ENCODE measurements around the gene RNF146. TPM values are rescaled to one million over a fixed set of nuclear protein-coding genes. Genes with fewer than 3 reads are reported as not detected.
"Not testable (repeated sequence)": the region's sequence is repeated elsewhere in the genome, so short reads cannot be mapped to it uniquely, and the experiment has no call there.

The RNF146 gene
- total RNA-seq (2014; rRNA removed; shearing (Covaris generic)) = 34.3 and 36.2 TPM in 2 replicates

GRCh38 chr6:127266178-127266891, at the start of gene RNF146:
Gene RNF146 (plus strand): TSS chr6:127266864. CDS start chr6:127280339, 13,475 bp downstream.
- DNase-seq (ENCODE audit: low read depth in 1 of 2, low spot score in 2 of 2) = peak; percentile 72 to 95
- Histone ChIP-seq H3K27ac (peak within 1 kb of the TSS; percentile 74), H3K4me3 (peak within 1 kb of the TSS; percentile 91), H3K27me3 (replicated peaks) (0 out of 2 replicates have a peak, but pooled peaks cover 4% of the 10 kb centered on the region), H3K4me1 (replicated peaks) (peaks cover 12% of the 10 kb centered on the region), H3K36me3 (peaks cover 6% of the 10 kb centered on the region), H3K9me3 (replicated peaks) (no peaks in the 10 kb centered on the region)

GRCh38 chr6:127219869-127220268, 46.8 kb upstream of the RNF146 start:
- H3K27ac ChIP-seq = no peak overlapping the region
- H3K4me1 ChIP-seq (replicated peaks) = no peaks in the 10 kb centered on the region
- no peak overlapping the region for H3K4me3 ChIP-seq
- DNase-seq (ENCODE audit: low read depth in 1 of 2, low spot score in 2 of 2) = no peak
- no peaks in the 10 kb centered on the region for H3K36me3 ChIP-seq
- no peaks in the 10 kb centered on the region; the same call in none of the 2 replicates for H3K27me3 ChIP-seq (replicated peaks)
- H3K9me3 ChIP-seq (replicated peaks) = no peaks in the 10 kb centered on the region

- H3K27ac ChIP-seq = no peak overlapping the region
- peaks cover 5% of the 10 kb centered on the region; the same call in 1 of the 2 replicates for H3K27me3 ChIP-seq (replicated peaks)
- DNase-seq (ENCODE audit: low read depth in 1 of 2, low spot score in 2 of 2) = no peak
- no peaks in the 10 kb centered on the region for H3K4me1 ChIP-seq (replicated peaks)
- no peaks in the 10 kb centered on the region for H3K36me3 ChIP-seq
- H3K4me3 ChIP-seq = no peak overlapping the region
- H3K9me3 ChIP-seq (replicated peaks) = no peaks in the 10 kb centered on the region
Measured at GRCh38 chr6:127221201-127221600, 45.5 kb upstream of the RNF146 start.

GRCh38 chr6:127222418-127222817, 44.2 kb upstream of the RNF146 start:
- no peak overlapping the region for H3K4me3 ChIP-seq
- no peak overlapping the region for H3K27ac ChIP-seq
- no peak for DNase-seq (ENCODE audit: low read depth in 1 of 2, low spot score in 2 of 2)
- H3K9me3 ChIP-seq (replicated peaks) = no peaks in the 10 kb centered on the region
- no peaks in the 10 kb centered on the region for H3K36me3 ChIP-seq
- H3K4me1 ChIP-seq (replicated peaks) = no peaks in the 10 kb centered on the region
- H3K27me3 ChIP-seq (replicated peaks) = peaks cover 5% of the 10 kb centered on the region; the same call in 1 of the 2 replicates

- Histone ChIP-seq H3K9me3 (replicated peaks) (no peaks in the 10 kb centered on the region), H3K27me3 (replicated peaks) (peaks cover 5% of the 10 kb centered on the region; the same call in 1 of the 2 replicates), H3K4me3 (no peak overlapping the region), H3K36me3 (no peaks in the 10 kb centered on the region), H3K4me1 (replicated peaks) (no peaks in the 10 kb centered on the region), H3K27ac (no peak overlapping the region)
- DNase-seq (ENCODE audit: low read depth in 1 of 2, low spot score in 2 of 2) = no peak
Measured at GRCh38 chr6:127225497-127225896, 41.2 kb upstream of the RNF146 start.

GRCh38 chr6:127233819-127234218, 32.8 kb upstream of the RNF146 start:
- H3K36me3 ChIP-seq; DNase-seq (ENCODE audit: low read depth in 1 of 2, low spot score in 2 of 2); H3K4me1 ChIP-seq (replicated peaks); H3K4me3 ChIP-seq; H3K27ac ChIP-seq; H3K9me3 ChIP-seq (replicated peaks); H3K27me3 ChIP-seq (replicated peaks): not testable (repeated sequence)

GRCh38 chr6:127243501-127243900, 23.2 kb upstream of the RNF146 start:
- no peak for DNase-seq (ENCODE audit: low read depth in 1 of 2, low spot score in 2 of 2)
- Histone ChIP-seq H3K9me3 (replicated peaks) (no peaks in the 10 kb centered on the region), H3K27me3 (replicated peaks) (no peaks in the 10 kb centered on the region), H3K4me3 (no peak overlapping the region), H3K27ac (no peak overlapping the region), H3K36me3 (no peaks in the 10 kb centered on the region), H3K4me1 (replicated peaks) (no peaks in the 10 kb centered on the region)

GRCh38 chr6:127247114-127248096, 19.3 kb upstream of the RNF146 start:
- Histone ChIP-seq H3K27ac (no peak overlapping the region), H3K4me1 (replicated peaks) (no peaks in the 10 kb centered on the region), H3K4me3 (no peak overlapping the region), H3K36me3 (no peaks in the 10 kb centered on the region), H3K9me3 (replicated peaks) (no peaks in the 10 kb centered on the region), H3K27me3 (replicated peaks) (no peaks in the 10 kb centered on the region)
- no peak for DNase-seq (ENCODE audit: low read depth in 1 of 2, low spot score in 2 of 2)

GRCh38 chr6:127249621-127250020, 17.0 kb upstream of the RNF146 start:
- Histone ChIP-seq H3K4me3 (no peak overlapping the region), H3K27ac (no peak overlapping the region), H3K9me3 (replicated peaks) (no peaks in the 10 kb centered on the region), H3K27me3 (replicated peaks) (no peaks in the 10 kb centered on the region), H3K36me3 (no peaks in the 10 kb centered on the region), H3K4me1 (replicated peaks) (no peaks in the 10 kb centered on the region)
- DNase-seq (ENCODE audit: low read depth in 1 of 2, low spot score in 2 of 2) = no peak

GRCh38 chr6:127255286-127255685, 11.4 kb upstream of the RNF146 start:
- no peak for DNase-seq (ENCODE audit: low read depth in 1 of 2, low spot score in 2 of 2)
- Histone ChIP-seq H3K4me3 (no peak overlapping the region), H3K4me1 (replicated peaks) (no peaks in the 10 kb centered on the region), H3K36me3 (no peaks in the 10 kb centered on the region), H3K27ac (no peak overlapping the region), H3K27me3 (replicated peaks) (no peaks in the 10 kb centered on the region), H3K9me3 (replicated peaks) (no peaks in the 10 kb centered on the region)

- Histone ChIP-seq H3K27me3 (replicated peaks) (0 out of 2 replicates have a peak, but pooled peaks cover 4% of the 10 kb centered on the region), H3K4me3 (no peak overlapping the region), H3K9me3 (replicated peaks) (no peaks in the 10 kb centered on the region), H3K4me1 (replicated peaks) (no peaks in the 10 kb centered on the region; the same call in 1 of the 2 replicates), H3K36me3 (peaks cover 6% of the 10 kb centered on the region), H3K27ac (no peak overlapping the region)
- no peak for DNase-seq (ENCODE audit: low read depth in 1 of 2, low spot score in 2 of 2)
Measured at GRCh38 chr6:127262896-127263295, 3.8 kb upstream of the RNF146 start.

GRCh38 chr6:127263481-127263880, 3.2 kb upstream of the RNF146 start:
- peaks cover 6% of the 10 kb centered on the region for H3K36me3 ChIP-seq
- no peaks in the 10 kb centered on the region for H3K9me3 ChIP-seq (replicated peaks)
- peaks cover 6% of the 10 kb centered on the region for H3K4me1 ChIP-seq (replicated peaks)
- no peak overlapping the region for H3K4me3 ChIP-seq
- H3K27ac ChIP-seq = no peak overlapping the region
- H3K27me3 ChIP-seq (replicated peaks) = 0 out of 2 replicates have a peak, but pooled peaks cover 4% of the 10 kb centered on the region
- DNase-seq (ENCODE audit: low read depth in 1 of 2, low spot score in 2 of 2) = no peak

- peak overlapping the region; percentile 91 for H3K4me3 ChIP-seq
- H3K36me3 ChIP-seq = peaks cover 6% of the 10 kb centered on the region
- 0 out of 2 replicates have a peak, but pooled peaks cover 4% of the 10 kb centered on the region for H3K27me3 ChIP-seq (replicated peaks)
- peak overlapping the region; percentile 74 for H3K27ac ChIP-seq
- no peaks in the 10 kb centered on the region for H3K9me3 ChIP-seq (replicated peaks)
- DNase-seq (ENCODE audit: low read depth in 1 of 2, low spot score in 2 of 2) = peak; percentile 57 to 87
- H3K4me1 ChIP-seq (replicated peaks) = peaks cover 12% of the 10 kb centered on the region
Measured at GRCh38 chr6:127266892-127267645, 405 bp downstream of the RNF146 start.

Data from SJSA1 (cell line).